NCI-H748 (cell line): ENCODE measurements around the gene ATPAF1.
"Not testable (repeated sequence)": the region's sequence is repeated elsewhere in the genome, so short reads cannot be mapped to it uniquely, and the experiment has no call there.

Experiments used
- DNase-seq: peaks from one replicate; lab custom pipeline; 2025; ENCODE audit not compliant: unreplicated experiment; lab: John Stamatoyannopoulos, UW

Gene ATPAF1

GRCh38 chr1:46681333-46682034 is 13.3 kb upstream of the ATPAF1 start:
- no peak for DNase-seq

- DNase-seq = no peak
Measured at GRCh38 chr1:46679789-46680573, 11.8 kb upstream of the ATPAF1 start.

- no peak for DNase-seq
Measured at GRCh38 chr1:46677339-46677738, 9.2 kb upstream of the ATPAF1 start.

GRCh38 chr1:46676531-46676930 is 8.4 kb upstream of the ATPAF1 start:
- DNase-seq = no peak

- DNase-seq = no peak
Measured at GRCh38 chr1:46675549-46676314, 7.6 kb upstream of the ATPAF1 start.

- no peak for DNase-seq
Measured at GRCh38 chr1:46673749-46674182, 5.6 kb upstream of the ATPAF1 start.

GRCh38 chr1:46672696-46673095 is 4.5 kb upstream of the ATPAF1 start:
- DNase-seq = no peak

GRCh38 chr1:46671554-46671953 is 3.4 kb upstream of the ATPAF1 start, which contains the start of gene TEX38:
Gene TEX38, plus strand, starts transcription at chr1:46671854. Its CDS starts 81 bp downstream, at chr1:46671935.
- DNase-seq = no peak

GRCh38 chr1:46670134-46670533 is 2.0 kb upstream of the ATPAF1 start:
- DNase-seq = no peak

- no peak for DNase-seq
Measured at GRCh38 chr1:46665983-46666382, 2.2 kb downstream of the ATPAF1 start.

- DNase-seq = not testable (repeated sequence)
Measured at GRCh38 chr1:46662919-46663318, 5.2 kb downstream of the ATPAF1 start.

GRCh38 chr1:46660116-46660515 is 8.0 kb downstream of the ATPAF1 start:
- not testable (repeated sequence) for DNase-seq

GRCh38 chr1:46659307-46659870 is 8.8 kb downstream of the ATPAF1 start:
- no peak for DNase-seq

GRCh38 chr1:46657775-46658174 is 10.4 kb downstream of the ATPAF1 start:
- no peak for DNase-seq

GRCh38 chr1:46656643-46657042 is 11.5 kb downstream of the ATPAF1 start:
- no peak for DNase-seq

- no peak for DNase-seq
Measured at GRCh38 chr1:46655848-46656247, 12.3 kb downstream of the ATPAF1 start.

GRCh38 chr1:46654698-46655097 is 13.5 kb downstream of the ATPAF1 start:
- DNase-seq = not testable (repeated sequence)

- DNase-seq = no peak
Measured at GRCh38 chr1:46654012-46654411, 14.2 kb downstream of the ATPAF1 start.

GRCh38 chr1:46653405-46653958 is 14.7 kb downstream of the ATPAF1 start:
- no peak for DNase-seq

GRCh38 chr1:46652321-46653100 is 15.7 kb downstream of the ATPAF1 start:
- DNase-seq = no peak
